ENCODE results near the gene DNAH14. TPM values are rescaled to one million over a fixed set of nuclear protein-coding genes. Genes with fewer than 3 reads are reported as not detected.

The DNAH14 gene
- total RNA-seq, 1 experiment from 2014 or later = 47.0 TPM

- H3K27me3 ChIP-seq (ENCODE audit: control insufficient read depth, insufficient read depth, low read length) = no peaks in the 10 kb centered on the region
- intact Hi-C loops (cut with micrococcal nuclease; ENCODE audit: unreplicated experiment) = no loop called here
- H3K4me3 ChIP-seq (ENCODE audit: low read depth in 2 of 2, low read length in 2 of 2) = no peak overlapping the region
- no TSS peak for BruUV-seq (replicated peaks)
- POLR2A ChIA-PET = no interaction called here
- no peaks in the 10 kb centered on the region for H3K36me3 ChIP-seq (ENCODE audit: control insufficient read depth, insufficient read depth, low read length)
- CTCF ChIA-PET = no interaction called here
- in situ Hi-C loops (cut with HindIII; ENCODE audit: low pct_unique_long_range_greater_than_20kb, low sequenced_read_pairs) = no loop called here
- no peak for DNase-seq (ENCODE audit: low read depth, low spot score)
- H3K27ac ChIP-seq (ENCODE audit: low read length) = no peak overlapping the region
- H3K9me3 ChIP-seq (ENCODE audit: control insufficient read depth, insufficient read depth, low read depth, low read length) = no peaks in the 10 kb centered on the region
- no peaks in the 10 kb centered on the region for H3K4me1 ChIP-seq (ENCODE audit: control insufficient read depth, insufficient read depth, low read length)
- ATAC-seq = no peak
- TF ChIP-seq TCF7L2 (IDR thresholded peaks at IDR 0.05; ENCODE audit: low read depth, low read length) (no peak), REST (IDR thresholded peaks at IDR 0.05; ENCODE audit: insufficient read depth in 1 of 2, low read depth in 2 of 2, low read length in 1 of 2) (no peak), SIN3A (IDR thresholded peaks at IDR 0.05; ENCODE audit: borderline replicate concordance, insufficient read depth, low read depth, low read length) (no peak), POLR2AphosphoS5 (IDR thresholded peaks at IDR 0.05; ENCODE audit: low read depth, low read length) (no peak)
- TF ChIP-seq, protein P1, sequence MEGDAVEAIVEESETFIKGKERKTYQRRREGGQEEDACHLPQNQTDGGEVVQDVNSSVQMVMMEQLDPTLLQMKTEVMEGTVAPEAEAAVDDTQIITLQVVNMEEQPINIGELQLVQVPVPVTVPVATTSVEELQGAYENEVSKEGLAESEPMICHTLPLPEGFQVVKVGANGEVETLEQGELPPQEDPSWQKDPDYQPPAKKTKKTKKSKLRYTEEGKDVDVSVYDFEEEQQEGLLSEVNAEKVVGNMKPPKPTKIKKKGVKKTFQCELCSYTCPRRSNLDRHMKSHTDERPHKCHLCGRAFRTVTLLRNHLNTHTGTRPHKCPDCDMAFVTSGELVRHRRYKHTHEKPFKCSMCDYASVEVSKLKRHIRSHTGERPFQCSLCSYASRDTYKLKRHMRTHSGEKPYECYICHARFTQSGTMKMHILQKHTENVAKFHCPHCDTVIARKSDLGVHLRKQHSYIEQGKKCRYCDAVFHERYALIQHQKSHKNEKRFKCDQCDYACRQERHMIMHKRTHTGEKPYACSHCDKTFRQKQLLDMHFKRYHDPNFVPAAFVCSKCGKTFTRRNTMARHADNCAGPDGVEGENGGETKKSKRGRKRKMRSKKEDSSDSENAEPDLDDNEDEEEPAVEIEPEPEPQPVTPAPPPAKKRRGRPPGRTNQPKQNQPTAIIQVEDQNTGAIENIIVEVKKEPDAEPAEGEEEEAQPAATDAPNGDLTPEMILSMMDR (IDR thresholded peaks at IDR 0.05) = no peak
Measured at GRCh38 chr1:225258811-225259210, 329.3 kb downstream of the DNAH14 start.

- DNase-seq (ENCODE audit: low read depth, low spot score) (no peak), ATAC-seq (no peak)
- Histone ChIP-seq H3K27ac (ENCODE audit: low read length) (no peak overlapping the region), H3K4me1 (ENCODE audit: control insufficient read depth, insufficient read depth, low read length) (no peaks in the 10 kb centered on the region), H3K36me3 (ENCODE audit: control insufficient read depth, insufficient read depth, low read length) (no peaks in the 10 kb centered on the region), H3K9me3 (ENCODE audit: control insufficient read depth, insufficient read depth, low read depth, low read length) (no peaks in the 10 kb centered on the region), H3K4me3 (ENCODE audit: low read depth in 2 of 2, low read length in 2 of 2) (no peak overlapping the region), H3K27me3 (ENCODE audit: control insufficient read depth, insufficient read depth, low read length) (no peaks in the 10 kb centered on the region)
- TF ChIP-seq REST (IDR thresholded peaks at IDR 0.05; ENCODE audit: insufficient read depth in 1 of 2, low read depth in 2 of 2, low read length in 1 of 2) (no peak), TCF7L2 (IDR thresholded peaks at IDR 0.05; ENCODE audit: low read depth, low read length) (no peak), POLR2AphosphoS5 (IDR thresholded peaks at IDR 0.05; ENCODE audit: low read depth, low read length) (no peak), SIN3A (IDR thresholded peaks at IDR 0.05; ENCODE audit: borderline replicate concordance, insufficient read depth, low read depth, low read length) (no peak)
- TF ChIP-seq, protein P1 (IDR thresholded peaks at IDR 0.05) = no peak
- in situ Hi-C loops (cut with HindIII; ENCODE audit: low pct_unique_long_range_greater_than_20kb, low sequenced_read_pairs) = no loop called here
- ChIA-PET POLR2A (no interaction called here), CTCF (no interaction called here)
- no TSS peak for BruUV-seq (replicated peaks)
- intact Hi-C loops (cut with micrococcal nuclease; ENCODE audit: unreplicated experiment) = no loop called here
Measured at GRCh38 chr1:225259542-225259941, 330.1 kb downstream of the DNAH14 start.

Data from Panc1 (cell line).